Hepatocyte (in vitro differentiated cells): ENCODE data around the gene KIRREL3. TPM values are rescaled to one million over a fixed set of nuclear protein-coding genes. Genes with fewer than 3 reads are reported as not detected.

Experiments
- DNase-seq: peaks from one replicate; pipeline ENCODE4 v3.0.0-alpha.2; 2016; ENCODE audit warnings: low spot score
- H2AFZ ChIP-seq: fragments of 200-600 bp; sonication (generic); 2 replicates; pipeline ENCODE4 v1.6.0; 2016; ENCODE audit warnings: antibody characterized with exemption, mild to moderate bottlenecking
- H3K27ac ChIP-seq: fragments of 200-600 bp; sonication (generic); 2 replicates; pipeline ENCODE4 v1.5.1; 2016; ENCODE audit warnings: mild to moderate bottlenecking
- H3K27me3 ChIP-seq: fragments of 200-600 bp; sonication (generic); 2 replicates; pipeline ENCODE4 v1.6.1; 2016
- H3K36me3 ChIP-seq: fragments of 200-600 bp; sonication (generic); replicated peaks from 2 replicates; pipeline ENCODE4 v1.5.1; 2016; ENCODE audit warnings: low read depth; ENCODE audit not compliant: insufficient read depth
- H3K4me1 ChIP-seq: fragments of 200-600 bp; sonication (generic); 2 replicates; pipeline ENCODE4 v1.5.1; 2016; ENCODE audit warnings: mild to moderate bottlenecking, moderate library complexity; ENCODE audit not compliant: insufficient read depth
- H3K4me2 ChIP-seq: fragments of 200-600 bp; sonication (generic); 2 replicates; pipeline ENCODE4 v1.6.0; 2016
- H3K4me3 ChIP-seq: fragments of 200-600 bp; sonication (generic); 2 replicates; pipeline ENCODE4 v1.5.1; 2016; ENCODE audit warnings: mild to moderate bottlenecking
- H3K79me2 ChIP-seq: fragments of 200-600 bp; sonication (generic); 2 replicates; pipeline ENCODE4 v1.6.0; 2017; ENCODE audit warnings: mild to moderate bottlenecking
- H3K9me2 ChIP-seq: fragments of 200-600 bp; sonication (generic); replicated peaks from 2 replicates; pipeline ENCODE4 v1.6.0; 2017; ENCODE audit warnings: mild to moderate bottlenecking; ENCODE audit not compliant: insufficient read depth
- H3K9me3 ChIP-seq: fragments of 200-600 bp; sonication (generic); 2 replicates; pipeline ENCODE4 v1.5.1; 2016; ENCODE audit warnings: low read depth, mild to moderate bottlenecking
- H4K20me1 ChIP-seq: fragments of 200-600 bp; sonication (generic); 2 replicates; pipeline ENCODE4 v1.6.0; 2016; ENCODE audit warnings: mild to moderate bottlenecking; ENCODE audit not compliant: insufficient read depth, poor library complexity, severe bottlenecking
- CTCF ChIP-seq: fragments of 200-600 bp; sonication (generic); IDR thresholded peaks from 2 replicates; pipeline ENCODE4 v1.5.1; 2016; ENCODE audit warnings: antibody characterized with exemption, mild to moderate bottlenecking; ENCODE audit not compliant: poor library complexity
- EZH2 ChIP-seq: fragments of 200-600 bp; sonication (generic); IDR thresholded peaks from 2 replicates; pipeline ENCODE4 v1.6.1; 2016; ENCODE audit warnings: antibody characterized with exemption, mild to moderate bottlenecking, borderline replicate concordance
- EZH2phosphoT487 ChIP-seq: fragments of 200-600 bp; sonication (generic); IDR thresholded peaks from one replicate; pipeline ENCODE4 v1.6.1; 2018; ENCODE audit warnings: antibody characterized with exemption, mild to moderate bottlenecking, low read depth, moderate library complexity; ENCODE audit not compliant: unreplicated experiment, severe bottlenecking
- WGBS: methylation state at CpG from one replicate; pipeline ENCODE4 v1.1.6; 2016; ENCODE audit warnings: low lambda C conversion rate; ENCODE audit errors: missing lambda C conversion rate; 5-methylcytosine and 5-hydroxymethylcytosine counted together
- polyA plus RNA-seq: library from polyadenylated mRNA; unstranded; fragments of >200 nt; fragmentation: Nextera tagmentation; extraction: Ambion mirVana; gene quantifications from 2 replicates; pipeline ENCODE4 v1.2.1, GENCODE V29; 2016
- total RNA-seq: library from RNA; depleted of rRNA; stranded (reverse); fragments of >200 nt; gene quantifications from 2 replicates; pipeline ENCODE4 v1.2.3, GENCODE V29; 2014

Gene KIRREL3
- total and polyA plus RNA-seq, 2 experiments from 2014 or later, result 0.33 to 0.86 TPM

GRCh38 chr11:126920833-126921232 lies 79.7 kb downstream of the KIRREL3 start:
- Histone ChIP-seq H3K36me3 (no peaks in the 10 kb centered on the region), H3K4me1 (no peaks in the 10 kb centered on the region), H3K4me3 (no peak overlapping the region), H3K9me2 (no peaks in the 10 kb centered on the region), H4K20me1 (no peaks in the 10 kb centered on the region), H3K9me3 (no peaks in the 10 kb centered on the region), H3K79me2 (no peaks in the 10 kb centered on the region), H3K27ac (no peak overlapping the region), H3K27me3 (no peaks in the 10 kb centered on the region), H2AFZ (no peak overlapping the region), H3K4me2 (no peak overlapping the region)
- TF ChIP-seq EZH2, result no peak
- no peak for DNase-seq
- 91% methylated on average over 4 of the region's 4 CpGs for WGBS

GRCh38 chr11:126919147-126919823 lies 81.3 kb downstream of the KIRREL3 start:
- H3K9me2 ChIP-seq, result no peaks in the 10 kb centered on the region
- H3K9me3 ChIP-seq, result no peaks in the 10 kb centered on the region
- no peak overlapping the region for H3K4me3 ChIP-seq
- TF ChIP-seq EZH2, result no peak
- no peak for TF ChIP-seq CTCF
- no peak for TF ChIP-seq EZH2phosphoT487
- no peak overlapping the region for H3K4me2 ChIP-seq
- no peak for DNase-seq
- H3K27me3 ChIP-seq, result no peaks in the 10 kb centered on the region
- no peak overlapping the region for H3K27ac ChIP-seq
- H4K20me1 ChIP-seq, result no peaks in the 10 kb centered on the region
- WGBS, result 77% methylated on average over 3 of the region's 3 CpGs
- H3K36me3 ChIP-seq, result no peaks in the 10 kb centered on the region
- H3K79me2 ChIP-seq, result no peaks in the 10 kb centered on the region
- H3K4me1 ChIP-seq, result no peaks in the 10 kb centered on the region
- H2AFZ ChIP-seq, result no peak overlapping the region

- Histone ChIP-seq H3K27ac (no peak overlapping the region), H2AFZ (no peak overlapping the region), H3K9me2 (no peaks in the 10 kb centered on the region), H4K20me1 (no peaks in the 10 kb centered on the region), H3K27me3 (no peaks in the 10 kb centered on the region), H3K4me2 (no peak overlapping the region), H3K4me3 (no peak overlapping the region), H3K4me1 (no peaks in the 10 kb centered on the region), H3K36me3 (no peaks in the 10 kb centered on the region), H3K79me2 (no peaks in the 10 kb centered on the region), H3K9me3 (no peaks in the 10 kb centered on the region)
- TF ChIP-seq EZH2phosphoT487 (no peak), EZH2 (no peak), CTCF (no peak)
- WGBS, result 96% methylated on average over 1 of the region's 1 CpG
- no peak for DNase-seq
Observed at GRCh38 chr11:126918556-126918955, 82.0 kb downstream of the KIRREL3 start.

- no peaks in the 10 kb centered on the region for H4K20me1 ChIP-seq
- no peak for TF ChIP-seq EZH2phosphoT487
- TF ChIP-seq EZH2, result no peak
- TF ChIP-seq CTCF, result no peak
- no peaks in the 10 kb centered on the region for H3K36me3 ChIP-seq
- no peaks in the 10 kb centered on the region for H3K9me2 ChIP-seq
- H3K4me2 ChIP-seq, result no peak overlapping the region
- WGBS, result 63% methylated on average over 9 of the region's 9 CpGs
- H3K4me3 ChIP-seq, result no peak overlapping the region
- no peaks in the 10 kb centered on the region for H3K4me1 ChIP-seq
- H3K79me2 ChIP-seq, result no peaks in the 10 kb centered on the region
- H2AFZ ChIP-seq, result no peak overlapping the region
- no peaks in the 10 kb centered on the region for H3K9me3 ChIP-seq
- peak overlapping the region; percentile 40 for H3K27ac ChIP-seq
- H3K27me3 ChIP-seq, result no peaks in the 10 kb centered on the region
- peak; percentile 56 for DNase-seq
Observed at GRCh38 chr11:126917531-126918204, 82.9 kb downstream of the KIRREL3 start.
